ENCODE measurements around the gene HYAL2. TPM values are rescaled to one million over a fixed set of nuclear protein-coding genes. Genes with fewer than 3 reads are reported as not detected.

HYAL2 gene
- total and polyA plus RNA-seq, 9 of the 15 experiments (the other 6 are each of a cell fraction or from before 2014, with no cell fraction given) = 0.36 to 22.7 (median 11.4) TPM; not detected in 1

DNA sequence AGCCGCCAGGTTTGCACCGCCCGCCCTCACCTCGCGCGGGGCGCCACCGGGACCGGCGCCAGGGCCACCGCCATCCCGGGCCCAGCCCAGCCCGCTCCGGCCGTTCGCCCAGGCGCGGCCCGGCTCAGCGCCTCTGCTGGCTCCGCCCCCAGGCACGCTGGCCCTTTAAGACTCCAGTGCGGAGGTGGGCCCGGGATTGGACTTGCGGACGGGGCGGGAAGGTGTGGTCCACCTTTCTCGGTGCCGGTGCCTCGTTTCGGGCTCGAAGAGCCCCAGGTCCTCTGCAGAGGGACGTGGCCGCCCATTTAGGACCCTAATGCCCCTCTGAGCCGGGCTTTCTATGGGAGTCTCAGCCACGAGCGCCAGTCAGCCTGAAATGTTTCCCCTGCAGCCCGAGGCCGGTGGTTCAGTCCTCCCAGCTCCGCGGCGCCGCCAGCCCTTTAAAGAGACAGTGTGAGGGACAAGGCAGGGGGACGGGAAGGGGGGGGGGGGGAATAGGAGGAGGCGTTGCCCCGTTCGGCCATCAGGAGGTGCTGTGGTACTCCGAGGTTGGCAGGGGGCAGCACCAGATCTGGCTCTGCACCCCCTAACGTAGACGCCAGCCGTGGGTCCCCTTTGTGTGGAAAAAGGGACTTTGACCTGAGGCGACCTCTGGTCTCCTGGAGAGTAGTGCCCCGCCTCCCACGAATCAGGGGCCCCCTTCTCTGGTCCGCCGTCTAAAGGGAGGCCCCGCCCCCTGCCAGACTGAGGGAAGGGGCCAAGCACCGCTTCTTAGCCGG lies 1.0 kb downstream of the HYAL2 start (continued):
- TF ChIP-seq, protein P1, sequence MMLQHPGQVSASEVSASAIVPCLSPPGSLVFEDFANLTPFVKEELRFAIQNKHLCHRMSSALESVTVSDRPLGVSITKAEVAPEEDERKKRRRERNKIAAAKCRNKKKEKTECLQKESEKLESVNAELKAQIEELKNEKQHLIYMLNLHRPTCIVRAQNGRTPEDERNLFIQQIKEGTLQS (IDR thresholded peaks at IDR 0.05) = peak; percentile 37; the same call in 1 of the 2 replicates
- TF ChIP-seq, protein P1 (CRISPR knock-in tag; conservative IDR thresholded peaks at IDR 0.05) = no peak
- TF ChIP-seq RAD21 (CRISPR knock-in tag; conservative IDR thresholded peaks at IDR 0.05 in 1 of 2, IDR thresholded peaks at IDR 0.05 in 1 of 2) = no peak
- TF ChIP-seq SMC3 (conservative IDR thresholded peaks at IDR 0.05; ENCODE audit: insufficient read depth, low read depth, low read length) = no peak
- peak; percentile 83; the same call in 1 of the 2 replicates for TF ChIP-seq CTBP1 (IDR thresholded peaks at IDR 0.05; ENCODE audit: borderline replicate concordance)
- TF ChIP-seq NFIC (IDR thresholded peaks at IDR 0.05) = peak; percentile 56; the same call in 1 of the 2 replicates
- peak; percentile 55 for TF ChIP-seq RBFOX2 (IDR thresholded peaks at IDR 0.05; ENCODE audit: low read depth, low read length)
- 0 out of 2 replicates have a peak, but pooled peaks have one; percentile 24 for TF ChIP-seq EP300 (IDR thresholded peaks at IDR 0.05; ENCODE audit: low read length)
- no peak for TF ChIP-seq ADNP (tag; IDR thresholded peaks at IDR 0.05)
- TF ChIP-seq NEUROD1 (IDR thresholded peaks at IDR 0.05; ENCODE audit: borderline replicate concordance, low read depth, low read length, partially characterized antibody) = peak; percentile 97
- no peak for TF ChIP-seq ZNF431 (CRISPR knock-in tag; IDR thresholded peaks at IDR 0.05)
- TF ChIP-seq, protein P2, sequence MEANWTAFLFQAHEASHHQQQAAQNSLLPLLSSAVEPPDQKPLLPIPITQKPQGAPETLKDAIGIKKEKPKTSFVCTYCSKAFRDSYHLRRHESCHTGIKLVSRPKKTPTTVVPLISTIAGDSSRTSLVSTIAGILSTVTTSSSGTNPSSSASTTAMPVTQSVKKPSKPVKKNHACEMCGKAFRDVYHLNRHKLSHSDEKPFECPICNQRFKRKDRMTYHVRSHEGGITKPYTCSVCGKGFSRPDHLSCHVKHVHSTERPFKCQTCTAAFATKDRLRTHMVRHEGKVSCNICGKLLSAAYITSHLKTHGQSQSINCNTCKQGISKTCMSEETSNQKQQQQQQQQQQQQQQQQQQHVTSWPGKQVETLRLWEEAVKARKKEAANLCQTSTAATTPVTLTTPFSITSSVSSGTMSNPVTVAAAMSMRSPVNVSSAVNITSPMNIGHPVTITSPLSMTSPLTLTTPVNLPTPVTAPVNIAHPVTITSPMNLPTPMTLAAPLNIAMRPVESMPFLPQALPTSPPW (CRISPR knock-in tag; IDR thresholded peaks at IDR 0.05) = peak; percentile 95
- peak in 1 of 2 experiments; percentile 64; a peak in 1 of 4 replicates for TF ChIP-seq KDM4B (IDR thresholded peaks at IDR 0.05; ENCODE audit: borderline replicate concordance in 2 of 2, low read depth in 1 of 2)
- peak; percentile 48; the same call in 1 of the 2 replicates for TF ChIP-seq RB1 (IDR thresholded peaks at IDR 0.05; ENCODE audit: low read depth)
- peak; percentile 66; the same call in 1 of the 2 replicates for TF ChIP-seq PHF8 (IDR thresholded peaks at IDR 0.05; ENCODE audit: borderline replicate concordance, low read length)
- peak in 1 of 2 experiments; percentile 99; a peak in 2 of 4 replicates for TF ChIP-seq NONO (IDR thresholded peaks at IDR 0.05; ENCODE audit: low read depth in 2 of 2, low read length in 1 of 2)
- TF ChIP-seq NCOA4 (IDR thresholded peaks at IDR 0.05; ENCODE audit: partially characterized antibody) = no peak
- peak; percentile 89 for TF ChIP-seq BHLHE40 (IDR thresholded peaks at IDR 0.05; ENCODE audit: low read length)
- TF ChIP-seq RNF2 (IDR thresholded peaks at IDR 0.05) = peak; percentile 89; the same call in 1 of the 2 replicates
- no peak for TF ChIP-seq ZNF57 (CRISPR knock-in tag; IDR thresholded peaks at IDR 0.05)
- no peak for TF ChIP-seq ZNF384 (IDR thresholded peaks at IDR 0.05; ENCODE audit: low read depth, low read length)
